DLD1 (cell line): ENCODE data around the gene WDR12.
"Not testable (repeated sequence)": the region's sequence is repeated elsewhere in the genome, so short reads cannot be mapped to it uniquely, and the experiment has no call there.

Experiments
- in situ Hi-C: cut with HindIII; loops from 2 replicates; pipeline ENCODE4 v1.10.0; 2017; ENCODE audit warnings: low sequenced_read_pairs

WDR12 gene

DNA sequence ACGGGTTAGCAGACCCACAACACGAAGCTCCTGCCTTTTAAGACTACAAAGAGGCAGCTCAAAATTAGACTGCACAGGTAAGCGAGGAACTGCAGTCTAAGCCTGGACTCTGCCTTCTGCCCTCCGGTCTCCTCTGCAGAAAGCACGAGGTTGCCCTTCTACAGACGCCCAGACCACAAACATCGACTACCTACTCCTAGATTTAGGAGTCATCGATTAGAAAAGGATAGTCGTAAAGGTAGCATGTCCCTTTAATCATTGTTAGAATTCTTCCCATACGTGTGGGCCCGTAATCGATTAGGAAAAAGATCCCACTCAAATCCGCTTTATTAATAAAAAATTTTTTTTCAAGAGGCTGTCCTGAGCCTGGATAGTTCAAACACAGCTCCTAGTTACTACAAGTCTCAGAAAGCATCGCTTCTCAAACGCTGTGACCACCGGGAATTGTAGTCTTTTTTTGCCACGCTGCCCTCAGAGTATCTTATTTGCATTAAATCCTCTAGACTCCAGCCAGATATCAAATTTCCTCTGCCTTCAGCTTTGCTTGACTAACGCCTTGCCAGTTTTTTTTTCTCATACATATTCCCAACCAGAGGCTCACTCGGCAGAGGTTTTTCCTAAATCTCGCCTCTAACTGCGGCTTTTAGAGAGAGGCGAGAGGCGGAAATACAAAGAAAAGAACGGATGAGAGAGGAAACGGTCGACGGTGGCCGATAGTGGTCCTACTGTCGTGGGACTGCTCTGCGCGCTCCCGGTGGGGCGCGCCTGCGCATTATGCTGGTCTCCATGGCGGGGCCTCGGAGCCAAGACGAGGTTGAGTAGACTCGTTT lies at the start of gene WDR12, which contains the start of gene CARF:
WDR12 (minus strand) TSS at position 162 of the 830 bp plus-strand sequence. CDS start 197 bp downstream, outside the sequence.
CARF (plus strand) TSS at position 764 of the 830 bp plus-strand sequence. CDS start 29,628 bp downstream, outside the sequence.
- in situ Hi-C loops: no loop called here

DNA sequence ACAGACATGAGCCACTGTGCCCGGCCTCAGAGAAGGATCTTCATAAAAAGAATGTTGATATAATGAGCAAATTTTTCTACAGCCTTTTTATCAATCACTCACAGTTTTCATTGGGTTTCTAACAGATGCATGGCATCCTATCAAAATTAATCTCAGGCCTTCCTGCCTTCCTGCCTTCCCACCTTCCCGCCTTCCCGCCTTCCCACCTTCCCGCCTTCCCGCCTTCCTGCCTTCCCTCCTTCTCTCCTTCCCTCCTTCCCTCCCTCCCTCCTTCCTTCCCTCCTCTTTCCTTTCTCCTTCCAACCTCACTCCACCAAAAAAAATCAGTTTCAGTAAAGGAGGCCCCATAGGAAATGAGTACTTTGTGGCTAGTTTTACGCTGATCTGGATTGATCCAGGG lies 49.1 kb upstream of the WDR12 start:
- in situ Hi-C loops: no loop called here

DNA sequence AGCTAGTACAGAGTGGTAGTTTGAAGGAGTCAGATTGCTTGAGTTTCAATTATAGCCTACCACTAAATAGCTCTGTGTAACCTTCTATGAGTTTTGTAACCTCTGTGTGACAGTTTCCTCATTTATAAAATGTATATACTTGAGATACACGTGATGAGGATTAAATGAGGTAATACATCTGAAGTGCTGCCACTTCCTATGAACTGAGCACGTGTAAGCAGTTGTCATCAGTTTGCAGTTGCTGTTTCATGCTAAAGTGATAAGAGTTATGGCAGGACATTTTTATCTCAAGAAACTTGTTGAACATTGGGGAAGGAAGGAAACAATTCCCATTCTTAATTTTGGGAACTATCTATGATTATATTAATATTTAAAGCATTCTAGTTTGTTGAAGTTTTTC lies 39.1 kb upstream of the WDR12 start:
- in situ Hi-C loops: no loop called here

DNA sequence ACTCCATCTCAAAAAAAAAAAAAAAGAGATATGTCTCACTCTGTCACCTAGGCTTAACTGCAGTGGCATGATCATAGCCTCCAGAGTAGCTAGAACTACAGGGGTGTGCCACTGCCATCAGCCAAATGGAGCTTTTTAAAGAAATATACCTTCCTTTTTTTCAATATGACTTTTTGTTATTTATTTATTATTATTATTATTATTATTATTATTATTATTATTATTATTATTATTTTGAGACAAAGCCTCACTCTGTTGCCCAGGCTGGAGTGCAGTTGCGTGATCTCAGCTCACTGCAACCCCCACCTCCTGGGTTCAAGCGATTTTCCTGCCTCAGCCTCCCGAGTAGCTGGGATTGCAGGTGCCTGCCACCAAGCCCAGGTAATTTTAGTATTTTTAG lies 37.9 kb upstream of the WDR12 start:
- in situ Hi-C loops: not testable (repeated sequence)

DNA sequence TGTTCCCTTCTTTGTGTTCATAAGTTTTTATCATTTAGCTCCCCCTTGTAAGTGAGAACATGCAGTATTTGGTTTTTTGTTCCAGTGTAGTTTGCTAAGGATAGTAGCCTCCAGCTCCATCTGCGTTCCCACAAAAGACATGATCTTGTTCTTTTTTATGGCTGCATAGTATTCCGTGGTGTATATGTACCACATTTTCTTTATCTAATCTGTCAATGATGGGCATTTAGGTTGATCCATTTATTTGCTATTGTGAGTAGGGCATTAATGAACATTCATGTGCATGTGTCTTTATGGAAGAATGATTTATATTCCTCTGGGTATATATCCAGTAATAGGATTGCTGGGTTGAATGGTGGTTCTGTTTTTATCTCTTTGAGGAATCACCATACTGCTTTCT lies 34.0 kb upstream of the WDR12 start:
- in situ Hi-C loops: no loop called here

DNA sequence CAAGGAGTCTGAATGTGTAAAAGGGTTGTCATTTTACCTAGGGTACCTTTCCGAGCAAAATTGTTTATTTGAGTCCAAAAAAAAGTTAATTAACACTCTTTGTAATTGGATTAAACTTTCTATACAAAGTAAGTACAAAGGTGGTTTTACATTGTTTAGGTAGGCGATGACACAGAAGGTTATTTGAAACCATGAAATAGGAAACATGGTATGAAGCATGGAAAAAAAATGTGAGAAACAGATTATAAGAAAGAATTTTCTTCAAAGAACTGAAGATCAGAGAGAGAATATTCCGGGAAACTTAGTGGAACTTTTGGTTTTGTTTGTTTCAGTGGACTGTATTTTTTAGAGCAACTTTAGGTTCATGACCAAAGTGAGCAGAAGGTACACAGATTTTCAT lies 33.3 kb upstream of the WDR12 start:
- in situ Hi-C loops: no loop called here

DNA sequence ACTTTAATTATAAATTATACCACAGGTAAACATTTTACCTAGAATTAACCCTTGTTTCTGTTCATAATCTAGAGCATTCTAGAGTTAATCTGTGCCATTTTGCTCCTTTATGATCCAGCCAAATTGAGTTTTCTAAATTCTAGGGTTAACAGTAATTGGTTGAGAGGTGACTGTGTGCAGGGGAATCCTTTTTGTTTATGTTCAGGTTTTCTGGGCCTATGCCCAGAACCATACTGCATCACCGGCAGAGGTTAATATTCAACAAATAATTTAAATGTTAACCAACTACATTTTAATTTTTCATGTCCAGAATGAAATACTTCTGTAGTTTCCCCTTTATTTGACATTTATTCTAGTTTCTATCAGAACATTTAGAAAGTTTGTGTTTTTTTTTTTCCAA lies 32.9 kb upstream of the WDR12 start:
- in situ Hi-C loops: no loop called here

DNA sequence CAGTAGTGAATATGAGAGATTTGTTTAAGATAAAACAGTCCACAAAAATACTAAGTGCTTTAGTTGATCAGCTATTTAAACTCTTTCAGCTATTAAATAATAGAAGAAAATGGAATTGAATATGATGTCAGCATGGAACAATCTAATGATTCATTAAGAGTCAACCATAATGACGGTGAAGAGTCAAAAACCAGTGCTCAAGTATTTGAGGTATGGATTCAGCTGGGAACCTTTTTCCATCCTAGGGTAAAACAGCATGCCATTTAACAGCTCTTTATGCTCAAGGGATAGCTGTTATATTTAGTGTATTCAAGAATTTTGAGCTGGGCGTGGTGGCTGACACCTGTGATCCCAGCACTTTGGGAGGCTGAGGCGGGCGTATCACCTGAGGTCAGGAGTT lies 30.3 kb upstream of the WDR12 start:
- in situ Hi-C loops: no loop called here

DNA sequence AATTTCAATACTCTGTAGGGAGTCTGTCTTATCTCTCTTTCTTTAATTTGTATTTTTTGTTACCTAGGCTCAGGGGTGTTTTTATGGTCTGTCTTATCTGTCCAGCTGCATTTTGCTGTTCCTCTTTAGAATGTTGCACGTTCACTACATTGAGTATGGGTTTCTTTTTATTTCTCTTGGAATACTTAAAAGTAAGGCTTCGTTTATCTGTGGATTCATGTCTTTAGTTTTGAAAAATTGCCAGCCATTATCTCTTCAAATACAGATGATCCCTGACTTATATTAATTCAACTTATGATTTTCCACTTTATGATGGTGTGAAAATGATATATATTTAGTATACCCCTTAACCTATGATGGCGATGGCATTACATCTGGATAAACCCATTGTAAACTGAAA lies 27.5 kb upstream of the WDR12 start:
- in situ Hi-C loops: no loop called here

DNA sequence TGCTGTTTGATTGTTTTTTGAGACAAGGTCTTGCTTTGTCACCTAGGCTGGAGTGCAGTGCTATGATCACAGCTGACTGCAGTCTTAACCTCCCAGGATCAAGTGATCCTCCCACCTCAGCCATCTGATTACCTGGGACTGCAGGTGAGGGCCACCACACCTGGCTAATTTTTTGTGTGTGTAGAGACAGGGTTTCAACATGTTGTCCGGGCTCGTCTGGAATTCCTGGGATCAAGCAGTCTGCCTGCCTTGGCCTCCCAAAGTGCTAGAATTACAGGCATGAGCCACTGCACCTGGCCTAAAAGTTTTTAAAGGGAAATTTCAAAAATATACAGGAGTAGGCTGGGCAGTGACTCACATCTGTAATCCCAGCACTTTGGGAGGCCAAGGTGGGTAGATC lies 23.0 kb upstream of the WDR12 start:
- in situ Hi-C loops: no loop called here

DNA sequence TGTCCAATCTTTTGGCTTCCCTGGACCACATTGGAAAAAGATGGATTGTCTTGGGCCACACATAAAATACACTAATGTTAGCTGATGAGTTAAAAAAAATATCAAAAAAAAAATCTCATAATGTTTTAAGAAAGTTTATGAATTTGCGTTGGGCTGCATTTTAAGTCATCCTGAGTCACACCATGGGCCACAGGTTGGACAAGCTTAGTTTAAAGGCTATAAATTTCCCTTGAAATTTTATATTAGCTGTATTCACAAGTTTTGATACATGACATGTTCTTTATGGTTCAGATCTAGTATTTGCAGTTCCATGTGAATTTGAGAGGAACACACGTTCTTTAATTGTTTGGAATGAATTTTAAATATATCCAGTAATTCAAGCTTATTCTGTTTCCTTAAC lies 22.5 kb upstream of the WDR12 start:
- in situ Hi-C loops: no loop called here

DNA sequence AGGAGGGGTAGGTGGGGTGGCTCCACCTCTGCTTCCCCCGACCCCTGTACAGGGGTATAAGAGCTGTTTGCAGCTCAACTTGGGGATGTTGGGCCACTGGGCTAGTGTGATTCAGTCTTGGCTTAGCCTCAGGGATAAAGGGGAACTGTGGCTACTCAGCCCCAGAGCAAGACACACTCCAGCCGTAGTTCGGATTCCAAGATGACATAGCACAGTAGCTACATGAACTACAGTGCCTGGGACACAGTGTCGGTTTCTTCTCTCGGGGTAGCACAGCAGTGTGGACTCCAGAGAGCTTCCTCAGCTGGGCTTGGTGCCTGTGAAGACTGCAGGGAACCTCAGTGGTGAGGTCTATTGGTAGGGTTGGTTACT lies 21.7 kb upstream of the WDR12 start:
- in situ Hi-C loops: no loop called here

DNA sequence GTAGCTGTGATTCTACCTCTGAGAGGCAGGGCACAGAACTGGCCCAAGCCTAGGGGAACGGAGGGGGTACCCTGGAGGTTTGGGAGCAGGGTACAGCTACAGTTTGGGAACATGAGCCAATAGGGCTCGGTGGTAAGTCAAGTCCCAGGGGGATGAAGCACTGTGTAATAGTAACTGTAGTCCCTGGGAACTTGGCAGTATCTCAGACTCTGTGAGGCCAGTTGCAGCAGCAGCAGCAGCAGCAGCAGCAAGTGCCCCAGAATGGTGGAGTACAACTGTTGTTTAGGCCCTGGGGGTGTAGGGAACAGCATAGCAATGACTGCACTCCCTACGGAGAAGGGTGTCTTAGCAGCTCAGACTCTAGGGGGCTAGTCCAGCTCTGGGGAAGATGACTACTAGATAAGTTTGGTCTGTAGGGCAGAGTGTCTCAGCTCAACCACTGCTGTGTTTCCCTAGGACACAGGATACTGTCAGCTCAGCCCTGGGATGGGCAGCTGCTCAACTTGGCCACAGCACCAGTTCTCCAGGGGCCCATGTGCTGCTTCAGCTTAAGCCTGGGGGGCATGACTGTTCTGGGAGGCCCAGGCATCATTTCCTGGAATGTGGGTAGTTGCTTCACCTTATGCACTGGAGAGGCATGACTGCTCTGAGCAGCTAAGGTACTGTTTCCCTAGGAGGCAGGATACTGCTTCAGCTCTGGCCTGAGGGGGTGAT lies 21.1 kb upstream of the WDR12 start:
- in situ Hi-C loops: no loop called here

DNA sequence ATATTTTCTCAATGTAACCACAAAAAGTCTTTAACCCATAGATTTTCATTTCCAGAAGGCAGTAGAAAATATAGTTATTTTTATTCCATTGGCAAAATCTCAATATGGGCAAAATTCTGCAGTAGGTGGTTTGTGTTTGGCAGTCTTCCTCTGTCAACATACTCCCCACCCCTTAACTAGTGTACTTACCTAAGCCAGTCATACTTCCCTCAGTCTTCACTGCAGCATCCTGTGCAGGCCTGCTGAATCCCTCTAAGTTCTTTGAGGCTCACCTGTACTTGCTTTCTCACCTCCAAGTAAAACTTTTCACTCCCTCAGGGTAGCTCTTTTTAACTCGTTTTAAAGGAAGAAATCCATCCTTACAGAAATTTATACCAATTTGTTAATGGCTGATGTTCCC lies 7.4 kb upstream of the WDR12 start:
- in situ Hi-C loops: no loop called here

DNA sequence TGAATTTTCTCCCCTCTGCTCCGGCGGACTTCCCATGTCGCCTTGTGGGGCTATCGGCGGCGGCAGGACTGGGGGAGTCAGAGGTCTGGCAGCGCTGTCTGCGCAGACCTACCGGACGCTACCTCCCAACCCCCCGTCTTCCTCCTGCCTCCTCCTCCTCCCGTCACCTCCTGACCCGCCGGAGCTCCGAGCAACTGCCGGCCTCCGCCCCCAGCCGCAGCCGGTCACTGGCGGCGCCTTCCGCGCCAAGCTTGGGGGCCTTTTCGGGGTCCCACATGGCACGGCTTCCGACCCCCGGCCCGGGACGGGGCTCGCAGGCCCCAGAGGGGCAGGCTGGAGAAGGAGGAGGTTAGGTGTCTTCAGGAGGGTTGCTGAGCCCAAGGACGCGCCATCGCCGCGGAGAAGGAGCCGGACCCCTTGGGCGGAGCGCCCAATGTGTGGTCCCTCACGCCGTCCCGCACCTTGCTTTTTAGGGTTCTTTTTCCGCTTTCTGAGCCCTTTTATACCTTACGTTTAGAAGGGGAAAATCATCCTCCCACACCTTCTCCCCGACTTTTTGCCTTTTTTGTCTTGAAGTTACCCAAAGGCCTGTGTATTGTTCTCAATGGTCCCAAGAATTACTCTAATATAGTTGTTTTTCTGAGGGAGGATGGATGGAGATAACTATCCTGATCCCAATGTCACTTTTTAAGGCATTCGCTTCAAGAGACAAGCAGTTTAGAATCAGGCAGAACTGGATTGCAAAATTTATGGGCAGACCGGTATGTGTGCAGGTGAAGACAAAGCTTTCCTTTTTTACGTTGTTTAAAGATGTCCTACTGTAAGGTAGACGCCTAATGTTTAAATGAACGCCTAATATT lies 1.1 kb upstream of the WDR12 start:
- in situ Hi-C loops: not testable (repeated sequence)

DNA sequence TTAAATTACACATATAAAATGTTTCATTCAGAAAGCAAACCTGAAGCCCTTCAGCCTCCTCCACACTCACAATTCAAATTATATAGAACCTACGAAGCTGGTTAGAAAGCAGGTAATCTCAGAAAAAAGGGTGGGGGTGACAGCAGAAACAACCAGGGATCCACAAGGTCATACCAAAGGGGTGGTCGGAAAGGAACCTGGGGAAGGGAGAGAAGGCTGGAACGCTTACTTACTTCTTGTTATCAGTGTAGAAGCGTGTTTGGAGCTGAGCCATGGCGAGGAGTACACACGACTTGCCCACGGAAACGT lies 316 bp downstream of the WDR12 start:
- in situ Hi-C loops: no loop called here

DNA sequence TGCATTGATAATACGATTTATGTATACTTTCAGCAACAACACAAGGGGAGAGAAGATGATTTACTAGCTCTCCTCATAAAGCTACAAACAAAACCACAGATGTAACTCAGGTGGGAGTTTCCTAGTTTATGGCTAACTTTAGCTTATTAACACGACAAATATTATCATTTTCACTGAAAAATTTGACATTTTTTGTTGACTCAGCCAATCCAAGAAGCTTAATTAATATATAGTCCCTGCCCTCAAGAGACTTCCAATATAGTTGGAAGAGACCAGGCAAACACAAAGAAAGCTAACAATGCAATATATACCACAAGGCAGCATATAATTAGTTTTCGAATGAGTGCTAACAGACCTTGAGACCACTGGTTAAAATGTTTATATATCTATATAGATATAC lies 775 bp downstream of the WDR12 start:
- in situ Hi-C loops: no loop called here

DNA sequence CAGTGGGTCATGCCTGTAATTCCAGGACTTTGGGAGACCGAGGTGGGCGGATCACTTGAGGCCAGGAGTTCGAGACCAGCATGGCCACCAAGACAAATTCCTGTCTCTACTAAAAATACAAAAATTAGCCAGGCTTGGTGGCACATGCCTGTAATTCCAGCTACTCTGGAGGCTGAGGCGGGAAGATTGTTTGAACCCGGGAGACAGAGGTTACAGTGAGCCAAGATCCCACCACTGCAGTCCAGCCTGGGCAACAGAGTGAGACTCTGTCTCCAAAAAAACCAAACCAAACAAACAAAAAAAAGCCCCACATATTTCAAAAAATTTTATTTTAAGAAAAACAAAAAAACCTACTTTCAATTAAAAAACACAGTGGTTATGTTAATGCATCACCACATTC lies 1.2 kb downstream of the WDR12 start:
- in situ Hi-C loops: not testable (repeated sequence)

DNA sequence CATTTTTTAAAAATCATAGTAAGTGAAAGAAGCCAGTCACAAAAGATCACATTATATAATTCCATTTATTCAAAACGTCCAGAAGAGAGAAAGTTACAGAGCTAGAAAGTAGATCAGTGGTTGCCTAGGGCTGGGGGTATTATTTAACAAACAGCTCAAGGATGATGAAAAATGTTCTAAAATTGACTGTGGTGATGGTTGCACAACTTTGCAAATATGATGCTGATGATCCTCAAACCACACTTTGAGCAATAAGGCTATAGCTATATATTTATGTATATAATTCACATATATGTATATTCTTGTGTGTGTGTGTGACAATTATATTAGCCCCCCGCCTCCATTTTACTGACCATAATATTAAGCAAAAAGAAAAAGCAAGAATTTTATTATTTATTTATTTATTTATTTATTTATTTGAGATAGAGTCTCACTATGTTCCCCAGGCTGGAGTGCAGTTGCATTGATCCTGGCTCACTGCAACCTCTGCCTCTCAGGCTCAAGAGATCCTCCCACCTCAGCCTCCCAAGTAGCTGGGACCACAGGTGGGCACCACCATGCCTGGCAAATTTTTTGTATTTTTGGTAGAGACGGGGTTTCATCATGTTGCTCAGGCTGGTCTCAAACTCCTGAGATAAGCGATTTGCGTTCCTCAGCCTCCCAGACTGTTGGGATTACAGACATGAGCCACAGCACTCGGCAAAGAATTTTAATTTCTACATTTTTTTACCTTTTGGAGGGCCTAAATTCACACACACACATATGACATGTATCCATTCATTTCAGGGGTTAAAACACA lies 1.9 kb downstream of the WDR12 start:
- in situ Hi-C loops: no loop called here

DNA sequence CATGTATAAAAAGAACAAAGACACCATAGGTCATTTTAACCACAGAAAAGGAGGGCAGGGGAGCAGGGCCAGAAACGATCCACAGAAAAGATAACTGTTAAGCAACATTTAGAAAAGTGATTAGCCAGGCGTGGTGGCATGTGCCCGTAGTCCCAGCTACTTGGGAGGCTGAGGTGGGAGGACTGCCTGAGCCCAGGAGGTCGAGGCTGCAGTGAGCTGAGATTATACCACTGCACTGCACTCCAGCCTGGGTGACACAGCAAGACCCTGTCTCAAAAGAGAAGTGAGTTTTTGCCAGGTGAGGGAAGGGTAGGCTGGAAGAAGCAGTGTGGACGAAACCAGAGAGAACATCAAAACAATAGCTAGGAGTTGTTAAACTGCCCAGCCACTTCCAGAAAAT lies 3.3 kb downstream of the WDR12 start:
- in situ Hi-C loops: no loop called here

DNA sequence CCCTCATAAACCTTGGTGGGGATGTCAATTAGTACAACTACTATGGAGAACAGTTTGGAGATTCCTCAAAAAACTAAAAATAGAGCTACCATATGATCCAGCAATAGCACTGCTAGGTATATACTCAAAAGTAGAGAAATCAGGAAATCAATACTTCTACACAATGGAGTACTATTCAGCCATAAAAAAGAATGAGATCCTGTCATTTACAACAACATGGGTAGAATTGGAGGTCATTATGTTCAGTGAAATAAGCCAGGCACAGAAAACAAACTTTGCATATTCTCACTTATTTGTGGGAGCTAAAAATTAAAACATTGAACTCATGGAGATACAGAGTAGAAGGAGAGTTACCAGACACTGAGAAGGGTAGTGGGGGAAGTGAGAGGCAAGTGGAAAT lies 6.0 kb downstream of the WDR12 start:
- in situ Hi-C loops: not testable (repeated sequence)
